ENCODE measurements around the gene SLC38A10.
"Not testable (repeated sequence)": the region's sequence is repeated elsewhere in the genome, so short reads cannot be mapped to it uniquely, and the experiment has no call there.

SLC38A10 gene

DNA sequence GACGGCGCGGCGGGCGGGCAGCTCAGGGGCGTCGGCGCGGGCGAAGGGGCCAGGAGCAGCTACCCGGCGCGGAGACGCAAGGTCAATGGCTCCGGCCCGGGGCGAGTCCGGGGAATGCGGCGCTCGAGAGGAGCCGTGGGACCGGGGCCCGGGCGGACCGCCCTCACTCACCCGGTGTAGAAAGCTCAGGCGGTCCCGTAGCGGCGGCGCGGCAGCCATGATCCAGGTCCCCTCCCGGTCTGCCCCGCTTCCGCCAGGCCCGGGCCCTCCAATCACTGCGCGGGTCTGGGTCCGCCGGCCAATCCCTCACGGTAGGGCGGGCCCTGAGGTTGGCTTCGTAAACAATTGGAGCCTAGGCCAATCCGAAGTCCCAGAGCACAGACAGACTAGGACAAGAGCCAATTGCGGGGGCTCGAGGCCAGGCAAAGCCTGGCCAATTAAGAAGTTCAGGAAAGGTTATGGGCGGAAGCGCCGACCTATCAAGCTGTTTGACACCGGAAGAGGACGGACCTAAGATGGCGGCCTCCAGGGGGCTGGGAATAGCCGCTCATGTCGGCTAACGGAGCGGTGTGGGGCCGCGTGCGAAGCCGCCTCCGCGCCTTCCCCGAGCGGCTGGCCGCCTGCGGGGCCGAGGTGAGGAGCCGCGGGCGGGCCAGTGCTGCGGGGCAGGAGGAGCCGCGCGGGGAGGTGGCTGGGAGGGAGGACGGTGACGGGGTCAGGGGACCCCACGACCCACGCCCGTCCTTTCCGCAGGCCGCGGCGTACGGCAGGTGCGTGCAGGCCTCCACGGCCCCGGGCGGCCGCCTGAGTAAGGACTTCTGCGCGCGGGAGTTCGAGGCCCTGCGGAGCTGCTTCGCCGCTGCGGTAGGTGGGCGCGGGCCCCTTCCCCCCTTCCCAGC lies 56.0 kb downstream of the SLC38A10 start, which contains the start of the genes NDUFAF8 and TEPSIN:
NDUFAF8 (plus strand) TSS at position 504 of the 899 bp plus-strand sequence; CDS start at position 550, 46 bp downstream.
TEPSIN (minus strand) TSS at position 241 of the 899 bp plus-strand sequence; CDS start at position 219, 22 bp downstream.
- peak; percentile 99 for DNase-seq

DNA sequence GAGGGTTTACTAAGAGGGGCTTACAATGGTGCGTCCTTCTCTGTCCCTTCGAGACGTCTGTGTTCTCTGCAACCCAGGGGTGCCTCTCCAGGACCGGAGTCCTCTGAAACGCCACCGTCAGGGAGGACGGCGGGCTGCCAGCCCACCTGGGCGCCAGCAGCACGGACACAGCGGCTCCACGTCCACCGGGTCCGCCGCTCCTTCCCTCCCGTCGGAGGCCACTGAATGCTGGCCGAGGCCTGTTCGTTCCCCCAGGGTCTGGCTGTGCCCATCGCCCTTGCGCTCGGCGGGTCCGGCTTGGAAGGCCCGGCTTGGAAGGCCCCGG lies 56.7 kb downstream of the SLC38A10 start:
- DNase-seq: no peak

GRCh38 chr17:81237591-81238489 lies 57.3 kb downstream of the SLC38A10 start:
- DNase-seq: peak; percentile 8

DNA sequence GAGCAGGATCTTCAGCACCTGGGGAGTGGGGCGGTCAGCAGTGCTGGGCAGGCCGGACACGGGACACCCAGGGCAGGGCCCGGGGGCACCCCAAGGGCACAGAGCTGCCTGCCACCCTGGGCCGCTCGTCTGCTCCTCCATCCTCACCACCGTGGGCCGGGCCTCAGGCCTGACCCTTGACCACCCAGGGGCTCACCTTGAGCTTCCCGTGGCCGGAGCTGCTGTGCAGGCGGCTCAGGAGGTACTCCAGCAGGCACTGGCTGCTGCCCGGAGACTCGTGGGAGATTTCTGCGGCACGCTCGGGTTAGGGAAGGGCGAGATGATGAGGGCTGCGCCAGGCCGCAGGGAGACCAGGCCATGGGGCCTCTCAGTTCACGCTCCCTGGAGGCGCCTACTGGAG lies 58.3 kb downstream of the SLC38A10 start:
- no peak for DNase-seq

GRCh38 chr17:81235822-81236740 lies 59.0 kb downstream of the SLC38A10 start:
- no peak for DNase-seq

- no peak for DNase-seq
Observed at GRCh38 chr17:81234940-81235821, 59.9 kb downstream of the SLC38A10 start.

DNA sequence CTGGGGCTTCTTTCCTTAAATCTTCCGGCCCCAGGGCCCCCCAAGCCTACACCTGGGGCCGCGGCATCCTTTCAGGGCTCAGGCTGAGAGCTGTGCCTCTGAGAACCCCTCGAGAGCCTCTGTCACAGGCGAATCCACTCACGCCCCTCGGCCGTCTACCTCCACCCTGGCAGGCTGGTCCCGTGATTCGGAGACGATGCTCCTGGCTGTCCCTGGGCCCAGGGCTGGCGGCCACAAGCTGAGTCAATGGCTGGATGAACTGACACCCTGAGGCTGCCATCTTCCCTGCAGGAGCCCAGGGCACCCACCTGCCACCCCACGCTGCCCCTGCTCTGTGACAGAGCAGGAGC lies 60.6 kb downstream of the SLC38A10 start:
- no peak for DNase-seq

- DNase-seq: no peak
Observed at GRCh38 chr17:81233811-81234505, 61.1 kb downstream of the SLC38A10 start.

- no peak for DNase-seq
Observed at GRCh38 chr17:81233316-81233715, 61.8 kb downstream of the SLC38A10 start.

- DNase-seq: no peak
Observed at GRCh38 chr17:81232616-81233241, 62.4 kb downstream of the SLC38A10 start.

GRCh38 chr17:81231766-81232581 lies 63.1 kb downstream of the SLC38A10 start:
- no peak for DNase-seq

DNA sequence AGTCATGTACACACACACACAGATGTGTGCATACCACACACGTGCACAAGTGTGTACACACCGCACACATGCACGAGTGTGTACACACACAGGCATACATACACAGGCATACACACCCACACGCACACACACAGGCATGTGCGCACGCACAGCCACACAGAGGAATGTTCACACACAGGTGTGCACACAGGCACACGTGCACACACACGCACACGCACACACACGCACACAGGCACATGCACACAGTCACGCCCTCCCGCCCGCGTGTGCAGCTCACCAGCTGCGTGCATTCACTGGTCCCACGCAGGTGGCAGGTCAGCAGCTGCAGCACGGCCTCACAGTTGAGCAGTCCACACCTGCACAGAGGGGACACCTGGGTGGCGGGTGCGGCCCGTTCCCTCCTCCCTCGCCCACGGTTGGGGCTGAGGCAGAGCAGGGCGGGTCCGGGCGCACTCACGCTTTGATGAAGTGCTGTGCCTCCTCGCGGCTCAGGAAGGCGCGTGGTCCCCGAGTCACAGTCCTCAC lies 63.9 kb downstream of the SLC38A10 start:
- no peak for DNase-seq

DNA sequence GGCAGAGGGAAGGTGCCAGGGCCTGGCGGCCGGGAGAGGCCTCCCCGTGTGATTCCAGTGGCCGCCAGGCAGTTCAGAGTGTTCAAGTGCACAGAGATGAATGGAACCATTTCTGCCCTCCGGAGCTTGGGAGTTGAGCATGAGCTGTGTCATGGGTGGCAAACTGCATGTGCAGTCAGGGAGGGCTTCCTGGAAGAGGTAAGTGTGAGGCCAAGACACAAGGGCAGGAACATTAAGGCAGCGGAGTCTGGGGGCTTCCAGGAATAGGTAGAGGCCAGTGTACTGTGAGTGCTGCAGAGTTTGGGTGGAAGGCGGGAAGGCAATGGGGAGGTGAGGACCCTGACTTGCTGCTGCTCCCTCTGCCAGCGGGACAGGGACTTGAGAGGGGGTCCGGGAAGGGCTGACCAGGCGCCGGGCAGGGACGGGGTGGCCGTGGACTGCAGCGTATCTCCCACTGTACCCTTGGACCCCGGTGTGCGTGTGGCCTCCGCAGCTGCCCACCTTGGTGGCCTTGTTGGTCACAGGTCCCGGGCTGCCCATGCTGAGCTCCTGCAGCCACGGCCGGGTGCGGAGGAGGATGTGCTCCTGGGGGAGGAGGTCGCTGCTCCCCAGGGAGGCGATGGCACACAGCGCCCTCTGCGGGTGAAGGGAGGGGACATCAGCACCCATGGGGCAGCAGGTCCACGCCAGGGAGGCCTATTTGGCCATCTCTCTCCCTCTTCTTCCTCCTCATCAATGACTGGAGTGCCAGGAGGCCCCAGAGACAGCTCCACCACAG lies 64.9 kb downstream of the SLC38A10 start:
- no peak for DNase-seq

DNA sequence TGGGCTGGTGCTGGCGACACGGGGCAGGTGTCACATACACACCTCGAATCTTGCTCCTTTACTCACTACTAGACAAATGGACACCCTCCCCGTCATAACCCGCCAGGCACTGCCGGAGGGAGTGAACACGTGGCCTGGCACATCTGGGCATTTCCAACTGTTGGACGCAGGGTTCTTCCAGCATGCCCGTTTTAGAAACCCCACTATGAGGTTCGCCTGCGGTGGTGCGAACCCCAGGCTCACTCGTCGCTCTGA lies 65.5 kb downstream of the SLC38A10 start:
- DNase-seq: no peak

DNA sequence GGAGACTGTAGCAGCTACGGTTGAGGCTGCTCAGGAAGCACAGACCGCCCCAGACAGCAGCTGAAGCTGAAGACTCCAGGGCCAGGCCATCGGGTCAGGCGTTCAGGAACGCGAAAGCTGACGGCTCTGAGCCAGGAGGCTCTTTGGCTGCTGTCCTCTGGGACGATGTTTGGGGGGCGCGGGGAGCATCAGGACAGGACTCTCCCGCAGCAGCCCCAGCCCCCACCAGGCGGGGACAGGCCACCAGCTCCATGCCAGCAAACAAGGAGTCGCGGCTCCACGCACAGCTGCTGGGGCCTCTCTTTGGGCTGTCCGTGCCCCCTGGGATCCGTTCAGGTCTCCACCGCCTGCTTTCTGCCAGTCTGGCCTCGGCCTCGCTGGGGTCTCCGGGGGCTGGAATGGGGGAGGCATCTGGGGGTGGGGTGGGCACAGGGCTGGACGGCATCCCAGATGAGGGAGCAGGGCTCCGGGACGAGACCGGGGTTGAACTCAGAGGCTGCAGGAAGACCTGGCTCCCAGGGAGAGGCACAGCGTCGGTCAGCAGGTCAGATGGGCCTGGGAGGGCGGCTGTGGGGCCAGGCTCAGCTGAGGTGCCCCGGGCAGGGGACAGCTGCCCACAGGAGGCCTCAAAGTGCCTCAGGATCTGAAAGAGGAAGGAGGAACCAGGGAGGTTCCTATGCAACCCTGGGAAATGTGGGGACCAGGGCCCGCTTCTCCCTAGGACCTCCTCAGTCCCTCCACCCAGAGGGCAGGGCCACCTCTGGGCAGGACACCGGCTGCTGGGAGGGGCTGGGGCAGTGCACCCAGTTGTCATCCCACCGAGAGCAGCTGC lies 66.1 kb downstream of the SLC38A10 start:
- DNase-seq: no peak

DNA sequence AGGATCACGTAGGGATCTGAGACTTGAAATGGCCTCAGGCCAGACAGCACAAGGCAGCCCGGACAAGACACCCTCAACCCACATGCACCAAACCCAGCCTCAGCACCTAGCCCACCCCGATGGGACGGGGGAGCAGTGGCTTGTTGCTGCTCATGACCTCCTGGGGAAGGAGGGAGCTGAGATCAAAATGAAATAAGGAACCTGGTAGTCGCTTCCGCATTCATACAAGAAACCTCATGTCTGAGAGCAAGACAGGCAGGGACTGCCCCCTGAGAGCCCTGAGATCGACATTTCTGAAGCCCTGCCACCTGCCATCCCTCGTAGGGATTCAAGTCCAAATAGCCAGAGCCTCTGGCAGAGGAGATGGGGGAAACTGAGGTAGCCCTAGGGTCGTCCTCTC lies 66.7 kb downstream of the SLC38A10 start:
- no peak for DNase-seq

DNA sequence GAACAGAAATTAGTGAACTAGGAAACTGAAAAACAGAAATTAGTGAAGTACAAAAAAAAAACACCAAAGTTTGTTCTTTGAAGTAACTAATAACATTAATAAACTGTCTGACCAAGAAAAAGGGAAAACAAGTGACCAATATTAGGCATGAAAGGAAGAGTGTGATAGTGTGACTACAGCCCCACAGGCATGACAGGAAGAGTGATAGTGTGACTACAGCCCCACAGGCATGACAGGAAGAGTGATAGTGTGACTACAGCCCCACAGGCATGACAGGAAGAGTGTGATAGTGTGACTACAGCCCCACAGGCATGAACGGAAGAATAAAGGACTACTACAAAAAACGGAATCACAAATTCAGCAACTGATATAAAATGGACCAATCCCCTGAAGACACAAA lies 67.5 kb downstream of the SLC38A10 start:
- not testable (repeated sequence) for DNase-seq

- peak; percentile 53 for DNase-seq
Observed at GRCh38 chr17:81223762-81224130, 71.4 kb downstream of the SLC38A10 start.

Data from NCI-H146 (cell line).